Keratinocyte (primary cell): ENCODE data around the gene PAX7.
A peak's percentile ranks its signal among the peaks of the same experiment; 100 is the strongest.

Experiments used
- CTCF ChIP-seq, 3 experiments: IDR thresholded peaks in 1 of 3; conservative IDR thresholded peaks in 1 of 3; optimal IDR thresholded peaks in 1 of 3; 2 replicates in 2 of 3; 3 replicates in 1 of 3; pipeline versions ENCODE3 to v1.5.1; 2011; ENCODE audit warnings: low read length in 3 of 3, mild to moderate bottlenecking in 3 of 3, moderate library complexity in 2 of 3, control low read depth in 1 of 3, inconsistent platforms in 1 of 3; ENCODE audit not compliant: insufficient read depth in 2 of 3; ENCODE audit errors: extremely low read depth in 1 of 3
- EZH2 ChIP-seq: IDR thresholded peaks from one replicate; pipeline ENCODE4 v1.6.1; 2012; ENCODE audit warnings: inconsistent platforms, mild to moderate bottlenecking, low read length, moderate library complexity

- TF ChIP-seq EZH2, result no peak
- peak in 2 of 3 experiments; percentile 8 to 22 for TF ChIP-seq CTCF (optimal IDR thresholded peaks at IDR 0.05 in 1 of 3, IDR thresholded peaks at IDR 0.05 in 1 of 3, conservative IDR thresholded peaks at IDR 0.05 in 1 of 3; ENCODE audit: extremely low read depth in 1 of 3, insufficient read depth in 2 of 3, low read length in 3 of 3)
Measured at GRCh38 chr1:18599704-18600103, 30.9 kb upstream of the PAX7 start.
